Measurements from ENCODE around the gene FMN1. TPM values are rescaled to one million over a fixed set of nuclear protein-coding genes. Genes with fewer than 3 reads are reported as not detected.

The FMN1 gene
- total and polyA plus RNA-seq, 2 of the 8 experiments (the other 6 are each of a cell fraction or from before 2014, with no cell fraction given), result 0.27 to 3.7 TPM

- no peak for TF ChIP-seq KDM1A (IDR thresholded peaks at IDR 0.05; ENCODE audit: borderline replicate concordance, low read length)
- TF ChIP-seq BCL11A (IDR thresholded peaks at IDR 0.05; ENCODE audit: low read depth in 2 of 2, low read length in 2 of 2), result no peak
- TF ChIP-seq CTBP2 (IDR thresholded peaks at IDR 0.05; ENCODE audit: borderline replicate concordance, insufficient read depth, insufficient read length, low read length), result no peak
Observed at GRCh38 chr15:33157371-33158037, 37.0 kb downstream of the FMN1 start (continued).
